Stimulated activated memory B cell treated with anti-CD40 and anti-IgM and Interleukin-4, amounts not matched to agents 10 μg/mL and 1 μg/mL and 100 μg/mL, for 72 hours (primary cell): ENCODE measurements around the gene LY6G5C.

Experiments used
- ATAC-seq: fragments of 150-1000 bp; cut with Tn5 transposase; 2 replicates; pipeline ENCODE4 v1.10.0; 2021
- H3K27ac Mint-ChIP-seq: one replicate; pipeline ENCODE4 v1.8.0; 2022; ENCODE audit warnings: mild to moderate bottlenecking, mixed read lengths
- H3K27me3 Mint-ChIP-seq: one replicate; pipeline ENCODE4 v1.8.0; 2022; ENCODE audit warnings: mixed read lengths
- H3K36me3 Mint-ChIP-seq: one replicate; pipeline ENCODE4 v1.8.0; 2022; ENCODE audit warnings: mixed read lengths
- H3K4me1 Mint-ChIP-seq: one replicate; pipeline ENCODE4 v1.8.0; 2022; ENCODE audit warnings: mixed read lengths
- H3K4me3 Mint-ChIP-seq: one replicate; pipeline ENCODE4 v1.8.0; 2022; ENCODE audit warnings: mild to moderate bottlenecking, moderate library complexity, mixed read lengths
- H3K9me3 Mint-ChIP-seq: one replicate; pipeline ENCODE4 v1.8.0; 2022; ENCODE audit warnings: mixed read lengths

Gene LY6G5C

DNA sequence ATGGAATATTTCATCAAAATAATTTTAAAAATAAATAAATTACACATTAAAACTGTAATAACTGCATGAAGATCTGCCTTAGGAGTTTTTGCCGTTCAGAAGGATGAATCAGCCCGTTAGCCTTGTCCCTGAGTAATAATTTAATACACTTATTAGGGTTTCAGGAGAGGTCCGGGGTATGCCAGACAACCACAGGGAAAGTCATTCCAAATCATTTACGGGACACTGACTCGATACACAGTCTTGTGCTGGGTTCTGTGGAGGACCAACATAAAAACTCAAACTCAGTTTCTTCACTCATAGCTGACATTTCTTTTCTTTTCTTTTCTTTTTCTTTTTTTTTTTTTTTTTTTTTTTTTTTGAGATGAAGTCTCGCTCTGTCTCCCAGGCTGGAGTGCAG is 25.1 kb upstream of the LY6G5C start:
- H3K36me3 Mint-ChIP-seq: no peaks in the 10 kb centered on the region
- H3K9me3 Mint-ChIP-seq: no peaks in the 10 kb centered on the region
- peaks cover 24% of the 10 kb centered on the region for H3K4me1 Mint-ChIP-seq
- H3K27me3 Mint-ChIP-seq: no peaks in the 10 kb centered on the region
- no peak for ATAC-seq
- H3K27ac Mint-ChIP-seq: no peak overlapping the region
- H3K4me3 Mint-ChIP-seq: no peak overlapping the region

DNA sequence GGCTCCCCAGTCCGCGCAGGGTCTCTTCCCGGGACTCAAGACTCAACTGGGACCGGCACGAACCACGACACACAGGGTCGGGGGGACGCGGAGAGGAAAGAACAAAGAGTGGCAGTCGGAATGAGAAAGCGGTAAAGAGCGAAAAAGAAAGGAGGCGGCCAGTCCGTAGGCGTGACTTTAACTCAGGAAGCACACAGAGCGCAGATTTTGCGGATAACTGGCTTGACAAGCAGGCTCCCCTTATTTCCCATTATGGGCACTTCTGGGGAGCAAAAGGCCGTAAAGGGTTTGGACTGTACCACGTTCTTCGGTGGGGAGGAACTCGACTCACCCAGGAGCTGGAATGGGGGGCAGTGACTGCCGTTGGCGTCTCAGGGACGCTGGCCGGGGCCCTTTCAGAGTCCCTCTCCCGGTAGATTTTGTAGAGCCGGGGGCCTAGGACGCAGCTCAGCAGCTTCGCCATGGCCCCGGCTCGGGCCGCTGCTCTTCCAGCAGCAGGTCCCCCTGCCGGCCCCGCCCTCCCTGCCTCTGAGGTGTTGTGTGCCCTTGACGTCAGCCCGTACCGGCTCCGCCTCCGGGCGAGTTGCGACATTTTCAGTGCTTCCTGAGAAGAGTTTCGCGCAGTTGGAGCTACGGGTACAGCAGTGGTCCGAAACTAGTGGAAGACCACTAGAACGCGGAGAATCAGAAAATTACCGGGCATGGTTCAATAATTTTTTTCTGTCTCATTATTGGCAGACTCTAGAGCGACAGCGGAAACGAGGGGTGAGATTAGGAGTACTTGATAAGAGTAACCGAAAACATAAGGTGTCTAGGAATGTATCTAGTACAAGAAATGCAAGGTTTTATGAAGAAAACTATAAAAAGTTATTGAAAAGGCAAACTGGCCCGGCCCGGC is 22.2 kb upstream of the LY6G5C start, which contains the start of gene ABHD16A:
Gene ABHD16A, minus strand, starts transcription at position 506 of the 898 bp plus-strand sequence. Its CDS starts 43 bp downstream, at position 463.
- Mint-ChIP-seq H3K4me1 (peaks cover 20% of the 10 kb centered on the region), H3K36me3 (no peaks in the 10 kb centered on the region), H3K27ac (peak within 1 kb of the TSS; percentile 96), H3K9me3 (no peaks in the 10 kb centered on the region), H3K4me3 (peak within 1 kb of the TSS; percentile 100), H3K27me3 (no peaks in the 10 kb centered on the region)
- ATAC-seq: peak; percentile 99

DNA sequence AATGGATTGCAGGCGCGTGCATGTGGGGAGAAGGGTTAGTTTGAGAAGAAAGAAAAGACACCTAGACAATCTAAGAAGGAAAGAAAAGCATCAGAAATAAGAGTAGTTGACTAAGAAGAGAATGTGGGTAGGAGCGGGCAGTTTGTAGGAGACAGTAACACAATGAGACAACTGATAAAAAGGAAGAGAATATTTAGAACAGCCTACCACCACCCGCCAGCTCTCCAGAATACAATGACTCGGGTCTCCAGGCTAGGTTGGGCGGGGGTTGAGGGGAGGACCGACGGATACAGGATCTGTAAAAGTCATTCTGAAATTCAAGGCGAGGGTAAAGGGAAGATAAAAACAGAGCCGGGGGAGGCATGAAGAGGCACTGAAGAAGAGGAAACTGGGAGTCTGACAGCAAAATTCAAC is 21.5 kb upstream of the LY6G5C start:
- Mint-ChIP-seq H3K27ac (peak overlapping the region; percentile 96), H3K36me3 (peaks cover 5% of the 10 kb centered on the region), H3K9me3 (no peaks in the 10 kb centered on the region), H3K4me1 (peaks cover 27% of the 10 kb centered on the region), H3K4me3 (peak overlapping the region; percentile 100), H3K27me3 (no peaks in the 10 kb centered on the region)
- peak; percentile 4 for ATAC-seq

GRCh38 chr6:31701666-31702404 is 21.0 kb upstream of the LY6G5C start:
- Mint-ChIP-seq H3K4me3 (peak overlapping the region; percentile 100), H3K4me1 (peaks cover 30% of the 10 kb centered on the region)

DNA sequence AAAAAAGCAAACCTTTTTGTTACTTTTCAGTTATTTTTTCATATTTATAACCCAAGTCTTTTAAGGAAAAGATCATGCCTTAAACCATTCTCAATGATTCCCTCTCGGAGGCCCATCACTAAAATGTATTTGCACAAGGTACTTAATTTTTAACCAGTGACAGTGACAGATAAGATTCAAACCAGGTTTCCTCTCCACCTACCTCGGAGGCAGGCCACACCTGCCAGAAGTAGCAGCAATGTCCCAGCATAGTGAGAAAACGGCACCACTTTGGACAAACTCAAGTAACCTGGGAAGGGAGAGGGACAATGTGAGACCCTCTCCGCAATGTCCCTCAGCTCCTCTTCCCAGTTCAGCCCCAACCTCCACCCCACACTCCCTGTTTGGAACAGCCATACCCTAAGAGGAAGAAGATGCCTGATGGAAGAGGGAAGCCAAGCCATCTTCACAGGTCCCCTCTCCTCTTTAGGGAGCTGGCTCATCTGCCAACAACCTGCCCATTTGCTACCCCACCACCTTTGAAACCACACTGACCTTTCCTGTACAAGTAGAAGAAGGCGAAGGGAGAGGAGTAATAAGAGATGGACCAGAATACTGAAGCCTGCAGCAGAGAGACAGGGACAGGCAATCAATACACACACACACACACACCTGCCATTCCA is 20.0 kb upstream of the LY6G5C start:
- H3K27ac Mint-ChIP-seq: peak overlapping the region; percentile 96
- peaks cover 17% of the 10 kb centered on the region for H3K36me3 Mint-ChIP-seq
- H3K27me3 Mint-ChIP-seq: no peaks in the 10 kb centered on the region
- no peaks in the 10 kb centered on the region for H3K9me3 Mint-ChIP-seq
- H3K4me3 Mint-ChIP-seq: no peak overlapping the region
- peaks cover 30% of the 10 kb centered on the region for H3K4me1 Mint-ChIP-seq
- no peak for ATAC-seq

More at GRCh38 chr6:31701666-31702404, 21.0 kb upstream of the LY6G5C start:
- no peak for ATAC-seq
- H3K36me3 Mint-ChIP-seq: peaks cover 10% of the 10 kb centered on the region
- no peaks in the 10 kb centered on the region for H3K9me3 Mint-ChIP-seq
- peak overlapping the region; percentile 96 for H3K27ac Mint-ChIP-seq
- H3K27me3 Mint-ChIP-seq: no peaks in the 10 kb centered on the region

DNA sequence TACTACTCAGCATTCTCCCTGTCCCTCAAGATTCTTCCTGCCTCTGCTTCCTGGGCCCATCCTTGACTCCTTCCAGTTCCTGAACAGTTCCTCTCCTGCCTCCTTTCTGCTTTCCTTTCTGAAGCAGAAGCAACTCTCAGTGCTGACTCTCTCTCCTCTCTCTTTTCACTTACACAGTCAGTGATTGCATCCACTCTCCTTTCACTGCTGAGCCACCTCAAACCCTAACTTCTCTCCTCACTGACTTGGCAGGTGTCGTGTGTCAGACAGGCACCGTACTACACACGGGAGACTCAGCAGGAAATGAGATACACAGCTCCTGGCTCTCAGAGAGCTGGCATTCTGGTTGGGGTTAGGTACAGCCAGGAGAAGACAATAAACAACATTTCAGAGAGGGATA is 16.7 kb upstream of the LY6G5C start:
- peak overlapping the region; percentile 23 for H3K27ac Mint-ChIP-seq
- no peaks in the 10 kb centered on the region for H3K27me3 Mint-ChIP-seq
- H3K9me3 Mint-ChIP-seq: no peaks in the 10 kb centered on the region
- H3K4me3 Mint-ChIP-seq: no peak overlapping the region
- peaks cover 33% of the 10 kb centered on the region for H3K4me1 Mint-ChIP-seq
- peaks cover 24% of the 10 kb centered on the region for H3K36me3 Mint-ChIP-seq
- ATAC-seq: no peak

- Mint-ChIP-seq H3K4me3 (no peak overlapping the region), H3K36me3 (peaks cover 55% of the 10 kb centered on the region), H3K9me3 (no peaks in the 10 kb centered on the region), H3K4me1 (peaks cover 37% of the 10 kb centered on the region), H3K27ac (no peak overlapping the region), H3K27me3 (no peaks in the 10 kb centered on the region)
- no peak for ATAC-seq
Measured at GRCh38 chr6:31693535-31693934, 12.7 kb upstream of the LY6G5C start.

- ATAC-seq: no peak
- Mint-ChIP-seq H3K36me3 (peaks cover 57% of the 10 kb centered on the region), H3K27me3 (no peaks in the 10 kb centered on the region), H3K9me3 (no peaks in the 10 kb centered on the region), H3K4me1 (peaks cover 35% of the 10 kb centered on the region), H3K4me3 (no peak overlapping the region), H3K27ac (no peak overlapping the region)
Measured at GRCh38 chr6:31692886-31693285, 12.0 kb upstream of the LY6G5C start.

GRCh38 chr6:31692353-31692752 is 11.5 kb upstream of the LY6G5C start:
- ATAC-seq: no peak
- H3K4me1 Mint-ChIP-seq: peaks cover 30% of the 10 kb centered on the region
- H3K27ac Mint-ChIP-seq: no peak overlapping the region
- H3K27me3 Mint-ChIP-seq: no peaks in the 10 kb centered on the region
- peaks cover 57% of the 10 kb centered on the region for H3K36me3 Mint-ChIP-seq
- no peak overlapping the region for H3K4me3 Mint-ChIP-seq
- H3K9me3 Mint-ChIP-seq: no peaks in the 10 kb centered on the region

DNA sequence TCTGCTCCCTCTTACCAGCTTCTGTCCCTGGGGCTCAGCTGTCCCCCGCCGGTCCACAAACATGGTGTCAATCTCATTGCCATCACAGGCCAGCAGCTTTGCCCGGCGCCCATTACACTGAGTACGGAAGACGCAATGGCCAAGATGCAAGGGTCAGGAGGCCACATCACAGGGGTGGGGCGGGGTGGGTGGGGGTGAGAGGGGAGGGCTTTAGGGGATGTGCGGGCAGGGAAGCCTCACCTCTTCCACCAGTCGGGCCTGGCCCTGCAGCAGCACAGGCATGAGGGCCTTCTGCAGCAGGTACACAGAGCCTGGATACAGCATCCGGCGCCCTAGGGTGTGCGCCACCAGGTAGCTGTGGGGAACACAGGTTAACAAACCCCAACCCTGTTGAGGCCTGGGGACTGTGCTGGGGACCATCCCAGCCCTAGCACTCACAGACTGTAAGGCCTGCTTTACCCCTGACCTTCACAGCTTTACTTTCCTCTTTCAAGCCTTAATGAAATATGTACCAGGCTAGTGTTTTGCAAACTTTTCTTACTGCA is 10.8 kb upstream of the LY6G5C start:
- Mint-ChIP-seq H3K4me1 (peaks cover 28% of the 10 kb centered on the region), H3K27me3 (no peaks in the 10 kb centered on the region), H3K9me3 (no peaks in the 10 kb centered on the region), H3K27ac (no peak overlapping the region), H3K36me3 (peaks cover 54% of the 10 kb centered on the region), H3K4me3 (no peak overlapping the region)
- ATAC-seq: no peak

- Mint-ChIP-seq H3K4me3 (no peak overlapping the region), H3K36me3 (peaks cover 54% of the 10 kb centered on the region), H3K27ac (no peak overlapping the region), H3K27me3 (no peaks in the 10 kb centered on the region), H3K9me3 (no peaks in the 10 kb centered on the region), H3K4me1 (peaks cover 28% of the 10 kb centered on the region)
- ATAC-seq: no peak
Measured at GRCh38 chr6:31691078-31691463, 10.2 kb upstream of the LY6G5C start.

- Mint-ChIP-seq H3K4me3 (no peak overlapping the region), H3K9me3 (no peaks in the 10 kb centered on the region), H3K27me3 (no peaks in the 10 kb centered on the region), H3K27ac (peak overlapping the region; percentile 62), H3K4me1 (peaks cover 28% of the 10 kb centered on the region), H3K36me3 (peaks cover 55% of the 10 kb centered on the region)
- no peak for ATAC-seq
Measured at GRCh38 chr6:31690231-31691077, 9.6 kb upstream of the LY6G5C start.

- Mint-ChIP-seq H3K27ac (peak overlapping the region; percentile 62), H3K4me3 (no peak overlapping the region), H3K4me1 (peaks cover 28% of the 10 kb centered on the region), H3K27me3 (no peaks in the 10 kb centered on the region), H3K9me3 (no peaks in the 10 kb centered on the region), H3K36me3 (peaks cover 55% of the 10 kb centered on the region)
- no peak for ATAC-seq
Measured at GRCh38 chr6:31689249-31690110, 8.6 kb upstream of the LY6G5C start.
